IPS-20b (cell line): ENCODE data around the gene TAB2.

ENCODE experiments used
- H3K27ac ChIP-seq: one replicate; pipeline ENCODE4 v1.5.1; 2013; ENCODE audit warnings: low read length
- H3K27me3 ChIP-seq: 2 replicates; pipeline ENCODE4 v1.6.1; 2013; ENCODE audit warnings: mild to moderate bottlenecking, low read length, inconsistent platforms; ENCODE audit not compliant: insufficient read depth
- H3K36me3 ChIP-seq: 2 replicates; pipeline ENCODE4 v1.6.1; 2013; ENCODE audit warnings: low read depth, mild to moderate bottlenecking, inconsistent platforms, low read length, moderate library complexity; ENCODE audit not compliant: insufficient read depth
- H3K4me1 ChIP-seq: 2 replicates; pipeline ENCODE4 v1.6.1; 2013; ENCODE audit warnings: mild to moderate bottlenecking, control low read depth, inconsistent platforms, low read length, moderate library complexity; ENCODE audit not compliant: insufficient read depth
- H3K4me3 ChIP-seq: 2 replicates; pipeline ENCODE4 v1.5.1; 2013; ENCODE audit warnings: mild to moderate bottlenecking, low read length, inconsistent platforms
- H3K9ac ChIP-seq: 2 replicates; pipeline ENCODE4 v1.6.1; 2013; ENCODE audit warnings: low read depth, mild to moderate bottlenecking, inconsistent platforms, low read length, moderate library complexity
- H3K9me3 ChIP-seq: 2 replicates; pipeline ENCODE4 v1.6.1; 2013; ENCODE audit warnings: mild to moderate bottlenecking, low read depth, low read length, inconsistent platforms; ENCODE audit not compliant: insufficient read depth

The TAB2 gene

DNA sequence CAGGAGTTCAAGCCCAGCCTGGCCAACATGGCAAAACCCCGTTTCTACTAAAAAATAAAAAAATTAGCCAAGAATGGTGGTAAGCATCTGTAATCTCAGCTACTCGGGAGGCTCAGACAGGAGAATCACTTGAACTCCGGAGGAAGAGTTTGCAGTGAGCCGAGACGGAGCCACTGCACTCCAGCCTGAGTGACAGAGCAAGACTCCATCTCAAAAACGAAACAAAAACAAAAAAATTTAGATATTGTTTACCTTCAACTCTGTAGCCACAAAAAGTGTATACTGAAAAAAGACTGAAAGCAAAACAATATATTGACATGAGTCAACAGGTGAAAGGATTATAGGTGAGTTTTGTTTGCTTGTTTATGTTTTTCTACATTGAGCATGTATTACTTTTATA, 30.6 kb upstream of the TAB2 start:
- no peak overlapping the region for H3K9ac ChIP-seq
- no peak overlapping the region for H3K4me3 ChIP-seq
- no peaks in the 10 kb centered on the region for H3K36me3 ChIP-seq
- no peaks in the 10 kb centered on the region for H3K9me3 ChIP-seq
- H3K27me3 ChIP-seq, result no peaks in the 10 kb centered on the region
- H3K4me1 ChIP-seq, result no peaks in the 10 kb centered on the region
- H3K27ac ChIP-seq, result no peak overlapping the region

- Histone ChIP-seq H3K27me3 (no peaks in the 10 kb centered on the region), H3K36me3 (no peaks in the 10 kb centered on the region), H3K27ac (no peak overlapping the region), H3K4me3 (no peak overlapping the region), H3K9ac (no peak overlapping the region), H3K9me3 (no peaks in the 10 kb centered on the region), H3K4me1 (no peaks in the 10 kb centered on the region)
Observed at GRCh38 chr6:149289192-149289781, 28.2 kb upstream of the TAB2 start.

- no peak overlapping the region for H3K4me3 ChIP-seq
- no peaks in the 10 kb centered on the region for H3K36me3 ChIP-seq
- no peaks in the 10 kb centered on the region for H3K27me3 ChIP-seq
- no peak overlapping the region for H3K9ac ChIP-seq
- no peaks in the 10 kb centered on the region for H3K9me3 ChIP-seq
- H3K4me1 ChIP-seq, result no peaks in the 10 kb centered on the region
- H3K27ac ChIP-seq, result no peak overlapping the region
Observed at GRCh38 chr6:149289966-149290365, 27.5 kb upstream of the TAB2 start.

- Histone ChIP-seq H3K4me1 (no peaks in the 10 kb centered on the region), H3K9ac (no peak overlapping the region), H3K4me3 (no peak overlapping the region), H3K36me3 (no peaks in the 10 kb centered on the region), H3K27me3 (no peaks in the 10 kb centered on the region), H3K9me3 (no peaks in the 10 kb centered on the region), H3K27ac (no peak overlapping the region)
Observed at GRCh38 chr6:149293244-149293643, 24.3 kb upstream of the TAB2 start.

DNA sequence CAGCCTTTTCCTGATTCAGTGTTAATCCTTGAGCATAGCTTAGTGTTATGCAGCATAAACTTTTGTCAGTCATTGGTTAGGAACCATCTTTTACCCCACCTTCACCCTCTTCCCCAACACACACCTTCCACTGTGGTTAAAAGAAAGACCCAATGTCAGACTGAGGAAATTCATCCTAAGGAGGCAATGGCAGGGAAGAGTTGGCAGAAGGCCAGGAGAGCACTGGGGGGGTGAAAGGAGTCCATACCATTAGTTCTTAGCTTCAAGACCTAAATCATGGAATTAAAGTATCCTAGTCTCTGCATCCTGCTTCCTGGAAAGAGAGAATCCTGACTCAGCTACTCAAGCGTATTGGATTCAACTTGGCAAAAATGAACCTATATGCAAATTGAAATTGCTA, 16.9 kb upstream of the TAB2 start:
- H3K36me3 ChIP-seq, result no peaks in the 10 kb centered on the region
- H3K9me3 ChIP-seq, result no peaks in the 10 kb centered on the region
- H3K27me3 ChIP-seq, result no peaks in the 10 kb centered on the region
- H3K9ac ChIP-seq, result no peak overlapping the region
- no peak overlapping the region for H3K4me3 ChIP-seq
- no peak overlapping the region for H3K27ac ChIP-seq
- no peaks in the 10 kb centered on the region for H3K4me1 ChIP-seq

- no peaks in the 10 kb centered on the region for H3K27me3 ChIP-seq
- no peaks in the 10 kb centered on the region for H3K36me3 ChIP-seq
- H3K9me3 ChIP-seq, result no peaks in the 10 kb centered on the region
- no peak overlapping the region for H3K27ac ChIP-seq
- H3K4me3 ChIP-seq, result no peak overlapping the region
- no peaks in the 10 kb centered on the region for H3K4me1 ChIP-seq
- no peak overlapping the region for H3K9ac ChIP-seq
Observed at GRCh38 chr6:149302723-149303122, 14.8 kb upstream of the TAB2 start.

- Histone ChIP-seq H3K27ac (no peak overlapping the region), H3K9me3 (no peaks in the 10 kb centered on the region)
Observed at GRCh38 chr6:149303468-149303867, 14.0 kb upstream of the TAB2 start.

GRCh38 chr6:149305372-149305771, 12.1 kb upstream of the TAB2 start:
- H3K36me3 ChIP-seq, result no peaks in the 10 kb centered on the region
- H3K4me3 ChIP-seq, result no peak overlapping the region
- no peak overlapping the region for H3K27ac ChIP-seq
- H3K9ac ChIP-seq, result no peak overlapping the region
- H3K27me3 ChIP-seq, result no peaks in the 10 kb centered on the region
- no peaks in the 10 kb centered on the region for H3K4me1 ChIP-seq
- no peaks in the 10 kb centered on the region for H3K9me3 ChIP-seq

More at GRCh38 chr6:149303468-149303867, 14.0 kb upstream of the TAB2 start:
- Histone ChIP-seq H3K4me1 (no peaks in the 10 kb centered on the region), H3K4me3 (no peak overlapping the region), H3K36me3 (no peaks in the 10 kb centered on the region), H3K27me3 (no peaks in the 10 kb centered on the region), H3K9ac (no peak overlapping the region)

GRCh38 chr6:149306967-149307366, 10.5 kb upstream of the TAB2 start:
- Histone ChIP-seq H3K9me3 (no peaks in the 10 kb centered on the region), H3K4me1 (no peaks in the 10 kb centered on the region; the same call in 1 of the 2 replicates), H3K36me3 (no peaks in the 10 kb centered on the region), H3K27me3 (no peaks in the 10 kb centered on the region), H3K9ac (no peak overlapping the region), H3K4me3 (no peak overlapping the region), H3K27ac (no peak overlapping the region)

DNA sequence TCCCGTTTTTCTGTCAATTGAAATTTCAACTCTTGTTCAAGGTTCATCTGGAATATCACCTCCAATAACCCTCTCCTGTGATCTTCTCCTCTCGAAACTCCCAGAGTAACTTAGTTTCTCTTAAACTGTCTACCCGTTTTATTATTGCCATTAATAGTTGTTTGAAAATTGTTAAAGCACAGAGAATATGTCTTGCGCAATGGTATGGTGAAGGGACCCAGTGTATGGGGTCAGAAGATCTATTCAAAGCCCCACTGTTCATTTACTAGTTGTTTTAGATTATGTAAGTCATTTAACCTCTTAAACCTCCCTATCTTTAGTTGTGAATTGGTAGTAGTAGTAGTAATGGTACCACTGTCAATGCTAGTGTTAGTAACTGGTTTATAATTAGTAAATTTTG, 6.2 kb upstream of the TAB2 start:
- no peak overlapping the region for H3K9ac ChIP-seq
- H3K4me1 ChIP-seq, result no peaks in the 10 kb centered on the region; the same call in 1 of the 2 replicates
- no peaks in the 10 kb centered on the region for H3K36me3 ChIP-seq
- no peak overlapping the region for H3K27ac ChIP-seq
- H3K27me3 ChIP-seq, result no peaks in the 10 kb centered on the region
- H3K9me3 ChIP-seq, result no peaks in the 10 kb centered on the region
- no peak overlapping the region for H3K4me3 ChIP-seq

- Histone ChIP-seq H3K27me3 (no peaks in the 10 kb centered on the region), H3K27ac (no peak overlapping the region), H3K36me3 (no peaks in the 10 kb centered on the region), H3K9me3 (no peaks in the 10 kb centered on the region), H3K4me3 (no peak overlapping the region), H3K4me1 (no peaks in the 10 kb centered on the region; the same call in 1 of the 2 replicates), H3K9ac (no peak overlapping the region)
Observed at GRCh38 chr6:149311766-149312165, 5.7 kb upstream of the TAB2 start.

DNA sequence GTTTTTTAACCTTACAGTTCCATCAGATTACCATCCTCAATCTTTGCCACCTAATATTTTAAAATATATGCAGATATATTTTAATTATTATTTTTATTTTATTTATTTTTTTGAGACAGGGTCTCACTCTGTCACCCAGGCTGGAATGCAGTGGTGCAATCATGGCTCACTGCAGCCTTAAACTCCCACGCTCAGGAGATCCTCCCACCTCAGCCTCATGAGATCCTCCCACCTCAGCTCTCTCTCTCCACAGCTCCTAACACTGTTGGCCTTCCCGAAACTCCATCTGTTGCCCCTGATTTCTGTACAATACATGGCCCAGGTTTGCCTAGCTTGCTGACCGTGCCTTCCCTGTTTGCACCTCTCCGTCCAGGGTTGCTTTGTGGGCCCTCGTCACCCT, 4.4 kb upstream of the TAB2 start:
- no peak overlapping the region for H3K27ac ChIP-seq
- H3K36me3 ChIP-seq, result no peaks in the 10 kb centered on the region
- H3K27me3 ChIP-seq, result no peaks in the 10 kb centered on the region
- H3K4me3 ChIP-seq, result no peak overlapping the region
- no peaks in the 10 kb centered on the region for H3K9me3 ChIP-seq
- H3K9ac ChIP-seq, result no peak overlapping the region
- H3K4me1 ChIP-seq, result no peaks in the 10 kb centered on the region; the same call in 1 of the 2 replicates
